Activated CD4-positive, alpha-beta T cell treated with anti-CD3 and anti-CD28 coated beads for 36 hours (primary cell): ENCODE measurements around the gene KRTAP20-4. TPM values are rescaled to one million over a fixed set of nuclear protein-coding genes. Genes with fewer than 3 reads are reported as not detected.

Experiments used
- ATAC-seq: fragments of 200-7000 bp; cut with Tn5 transposase; one replicate; pipeline ENCODE4 v1.10.0; 2021; ENCODE audit warnings: mild to moderate bottlenecking, moderate library complexity
- CTCF ChIA-PET: fragments of 350-600 bp; sonication (Branson Sonifier 250); formaldehyde crosslinking; loops from one replicate; lab custom pipeline; 2021; ENCODE audit warnings: antibody characterized with exemption; lab: Charles Lee
- POLR2A ChIA-PET: fragments of 350-600 bp; sonication (Branson Sonifier 250); formaldehyde crosslinking; loops from one replicate; lab custom pipeline; 2021; ENCODE audit warnings: antibody characterized with exemption, inconsistent platforms; lab: Charles Lee
- DNase-seq: peaks from one replicate; pipeline ENCODE4 v3.0.0-alpha.2; 2020
- H3K27ac Mint-ChIP-seq: one replicate; pipeline ENCODE4 v1.8.0; 2021; ENCODE audit warnings: mixed read lengths
- H3K27me3 Mint-ChIP-seq: one replicate; pipeline ENCODE4 v1.8.0; 2021; ENCODE audit warnings: mixed read lengths
- H3K36me3 Mint-ChIP-seq: one replicate; pipeline ENCODE4 v1.8.0; 2021; ENCODE audit warnings: low read depth, mixed read lengths
- H3K4me1 Mint-ChIP-seq: one replicate; pipeline ENCODE4 v1.8.0; 2021; ENCODE audit warnings: mixed read lengths
- H3K4me3 Mint-ChIP-seq: one replicate; pipeline ENCODE4 v1.8.0; 2021; ENCODE audit warnings: mild to moderate bottlenecking, moderate library complexity, mixed read lengths
- H3K9me3 Mint-ChIP-seq: one replicate; pipeline ENCODE4 v1.8.0; 2021; ENCODE audit warnings: low read depth, mixed read lengths
- intact Hi-C, 2 experiments: fragments of 100-400 bp; cut with DNase I in 1 of 2; cut with micrococcal nuclease in 1 of 2; formaldehyde crosslinking; loops; one replicate each; pipeline versions ENCODE4 v1.14.2 to v1.15.1; 2022 to 2024; cut with DNase I, micrococcal nuclease
- total RNA-seq, 2 experiments: library from RNA; stranded (reverse); gene quantifications; one replicate each; pipeline ENCODE4 v1.2.3, GENCODE V29; 2021

KRTAP20-4 gene
- total RNA-seq: not detected

DNA sequence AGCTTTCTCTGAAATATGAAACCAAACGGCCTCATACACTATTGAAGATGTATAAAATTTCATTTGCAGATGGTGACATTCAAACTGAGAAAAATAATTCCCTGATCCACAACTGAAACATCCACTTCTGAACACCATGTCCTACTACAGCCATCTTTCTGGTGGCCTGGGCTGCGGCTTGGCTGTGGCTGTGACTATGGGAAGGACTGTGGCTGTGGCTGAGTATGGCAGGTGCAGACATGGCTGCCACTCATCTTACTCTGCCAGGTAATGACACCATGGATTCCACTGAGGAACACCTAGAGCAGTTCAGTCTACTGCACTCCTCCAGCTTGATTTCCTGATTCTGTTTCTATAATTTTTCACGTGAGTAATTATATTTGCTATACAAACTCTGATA is at the start of gene KRTAP20-4:
Gene KRTAP20-4, plus strand, starts transcription at position 106 of the 400 bp plus-strand sequence.
- DNase-seq (no peak), ATAC-seq (no peak)
- intact Hi-C loops: no loop called here
- no peaks in the 10 kb centered on the region for H3K4me1 Mint-ChIP-seq
- no peaks in the 10 kb centered on the region for H3K9me3 Mint-ChIP-seq
- H3K27me3 Mint-ChIP-seq: no peaks in the 10 kb centered on the region
- ChIA-PET POLR2A (no interaction called here), CTCF (no interaction called here)
- H3K4me3 Mint-ChIP-seq: no peak within 1 kb of the TSS
- H3K27ac Mint-ChIP-seq: no peak within 1 kb of the TSS
- no peaks in the 10 kb centered on the region for H3K36me3 Mint-ChIP-seq

DNA sequence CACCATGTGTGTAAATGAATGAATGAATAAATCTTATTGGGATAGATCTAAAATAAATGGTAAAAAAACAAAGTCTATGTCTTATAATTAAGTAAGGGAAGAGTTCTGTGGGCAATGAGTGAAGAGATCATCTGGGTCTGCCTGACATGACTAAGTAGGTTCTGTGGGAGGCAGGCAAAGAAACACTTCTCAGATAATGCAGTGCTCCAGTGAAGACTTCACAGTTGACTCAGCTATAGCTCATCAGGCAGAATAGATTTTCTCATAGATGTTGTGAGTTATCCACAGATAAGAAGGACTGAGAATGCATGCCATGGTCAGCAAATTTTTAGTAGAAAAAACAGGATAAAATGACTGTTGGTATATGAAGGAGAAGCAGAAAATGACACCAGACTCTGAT is 42.7 kb upstream of the KRTAP20-4 start:
- ChIA-PET POLR2A (no interaction called here), CTCF (no interaction called here)
- Mint-ChIP-seq H3K36me3 (no peaks in the 10 kb centered on the region), H3K27me3 (peaks cover 2% of the 10 kb centered on the region), H3K4me1 (no peaks in the 10 kb centered on the region), H3K9me3 (no peaks in the 10 kb centered on the region), H3K27ac (no peak overlapping the region), H3K4me3 (no peak overlapping the region)
- no peak for DNase-seq
- no peak for ATAC-seq
- intact Hi-C loops: no loop called here

DNA sequence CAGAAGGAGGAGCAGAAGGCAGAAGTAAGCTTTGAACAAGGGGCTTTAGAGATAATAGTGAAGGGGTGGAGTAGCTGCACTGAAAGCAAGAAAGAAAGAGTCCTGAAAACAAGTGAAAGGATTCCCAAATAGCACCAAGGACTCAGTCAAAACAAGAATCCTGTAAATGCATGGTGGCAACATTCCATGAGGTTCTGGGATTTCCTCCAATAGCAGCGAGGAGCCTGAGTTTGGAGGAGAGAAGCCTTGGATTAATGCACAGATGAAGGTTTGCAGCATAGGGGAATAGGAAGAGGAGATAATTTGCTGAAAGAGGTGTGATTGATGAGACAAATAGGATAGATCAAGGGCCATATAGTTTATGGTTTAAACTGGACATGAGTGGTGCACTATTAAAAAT is 41.1 kb upstream of the KRTAP20-4 start:
- intact Hi-C loops: no loop called here
- H3K36me3 Mint-ChIP-seq: no peaks in the 10 kb centered on the region
- H3K9me3 Mint-ChIP-seq: no peaks in the 10 kb centered on the region
- no peak overlapping the region for H3K27ac Mint-ChIP-seq
- DNase-seq (no peak), ATAC-seq (no peak)
- peaks cover 2% of the 10 kb centered on the region for H3K27me3 Mint-ChIP-seq
- ChIA-PET POLR2A (no interaction called here), CTCF (no interaction called here)
- H3K4me1 Mint-ChIP-seq: no peaks in the 10 kb centered on the region
- no peak overlapping the region for H3K4me3 Mint-ChIP-seq

DNA sequence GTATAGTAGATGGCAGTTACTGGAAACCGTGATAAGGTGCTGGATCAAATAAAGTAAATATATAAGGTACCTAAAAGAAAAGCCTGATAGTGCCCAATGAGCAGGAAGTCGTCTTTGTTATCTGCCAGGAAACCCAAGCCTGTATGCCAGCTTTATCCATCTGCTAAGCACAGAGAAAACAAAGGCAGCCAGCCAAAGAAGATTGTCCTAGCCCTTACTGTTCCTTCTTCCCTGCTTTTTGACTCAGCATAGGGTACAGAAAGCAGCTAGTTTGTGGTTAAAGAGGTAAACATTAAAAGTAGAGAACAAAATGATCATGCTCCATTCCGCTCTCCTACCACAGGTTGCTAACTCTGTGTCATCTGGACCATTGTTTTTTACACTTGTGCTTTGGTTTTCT is 40.3 kb upstream of the KRTAP20-4 start:
- intact Hi-C loops: no loop called here
- POLR2A ChIA-PET: no interaction called here
- no peak overlapping the region for H3K27ac Mint-ChIP-seq
- ATAC-seq: no peak
- CTCF ChIA-PET: no interaction called here
- no peak overlapping the region for H3K4me3 Mint-ChIP-seq
- H3K9me3 Mint-ChIP-seq: no peaks in the 10 kb centered on the region
- DNase-seq: no peak
- H3K27me3 Mint-ChIP-seq: peaks cover 2% of the 10 kb centered on the region
- no peaks in the 10 kb centered on the region for H3K36me3 Mint-ChIP-seq
- no peaks in the 10 kb centered on the region for H3K4me1 Mint-ChIP-seq

DNA sequence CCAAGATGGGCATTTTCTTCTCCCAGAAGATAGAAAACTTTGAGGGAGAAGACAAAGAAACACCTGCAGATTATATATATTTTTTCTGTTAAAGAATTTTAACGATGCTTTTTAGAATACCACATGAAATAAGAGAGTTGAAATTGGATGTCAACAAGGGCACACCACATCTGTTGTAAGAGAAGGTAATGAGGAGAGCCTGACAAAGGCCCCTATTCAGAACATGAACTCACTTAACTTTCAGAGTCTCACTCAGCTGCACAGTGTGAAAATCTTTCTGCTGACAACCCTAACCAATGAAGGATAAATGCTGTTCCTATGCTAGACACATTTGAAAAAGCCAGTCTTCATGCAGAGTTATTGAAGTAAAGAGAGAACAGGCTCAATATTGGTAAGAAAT is 37.6 kb upstream of the KRTAP20-4 start:
- Mint-ChIP-seq H3K27ac (no peak overlapping the region), H3K9me3 (no peaks in the 10 kb centered on the region), H3K27me3 (no peaks in the 10 kb centered on the region), H3K4me3 (no peak overlapping the region), H3K36me3 (no peaks in the 10 kb centered on the region), H3K4me1 (no peaks in the 10 kb centered on the region)
- DNase-seq (no peak), ATAC-seq (no peak)
- ChIA-PET POLR2A (no interaction called here), CTCF (no interaction called here)
- intact Hi-C loops: no loop called here

DNA sequence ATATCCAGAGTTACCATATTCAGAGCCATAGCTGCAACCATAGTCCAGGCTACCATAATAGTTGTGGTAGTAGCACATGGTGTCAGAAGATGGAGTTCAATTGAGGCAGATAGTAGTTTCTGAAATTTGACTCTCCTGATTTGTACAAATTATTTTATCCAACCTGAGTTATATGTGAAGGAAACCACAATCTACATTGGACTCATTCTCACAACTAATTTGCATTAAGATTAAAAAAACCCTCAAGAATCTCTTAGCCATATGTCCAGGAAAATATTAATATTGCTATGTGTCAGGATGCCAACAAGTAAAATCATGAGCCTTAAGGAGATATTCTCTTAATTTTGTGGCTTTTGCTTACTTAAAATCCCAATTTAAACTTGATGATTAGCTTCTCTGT is 30.1 kb upstream of the KRTAP20-4 start, which contains the start of gene KRTAP22-2:
Gene KRTAP22-2, minus strand, starts transcription at position 101 of the 400 bp plus-strand sequence.
- H3K4me3 Mint-ChIP-seq: no peak within 1 kb of the TSS
- H3K27ac Mint-ChIP-seq: no peak within 1 kb of the TSS
- H3K27me3 Mint-ChIP-seq: no peaks in the 10 kb centered on the region
- no peaks in the 10 kb centered on the region for H3K9me3 Mint-ChIP-seq
- intact Hi-C loops: no loop called here
- DNase-seq: no peak
- CTCF ChIA-PET: no interaction called here
- H3K36me3 Mint-ChIP-seq: no peaks in the 10 kb centered on the region
- no peaks in the 10 kb centered on the region for H3K4me1 Mint-ChIP-seq
- POLR2A ChIA-PET: no interaction called here
- ATAC-seq: no peak

DNA sequence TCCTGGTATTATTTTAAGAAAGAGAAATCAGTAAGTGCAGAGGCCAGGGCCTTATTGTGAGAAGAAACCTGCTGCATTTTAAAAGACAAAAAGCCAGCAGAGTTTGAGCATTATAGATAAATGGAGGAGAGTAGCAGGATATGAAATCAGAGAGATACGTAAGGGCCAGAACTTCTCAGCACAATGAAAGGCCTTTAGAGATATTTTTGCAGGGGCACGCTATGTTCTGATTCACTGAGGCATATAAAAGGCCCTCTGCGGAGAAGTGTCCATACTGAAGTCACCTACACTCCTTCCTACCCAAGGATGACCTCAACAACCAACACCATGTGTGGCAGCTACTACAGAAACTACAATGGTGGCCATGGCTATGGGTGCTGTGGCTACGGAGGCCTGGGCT is 28.3 kb upstream of the KRTAP20-4 start, which contains the start of gene KRTAP6-3:
Gene KRTAP6-3, plus strand, starts transcription at position 301 of the 400 bp plus-strand sequence. Its CDS starts 6 bp downstream, at position 307.
- no peaks in the 10 kb centered on the region for H3K9me3 Mint-ChIP-seq
- ChIA-PET POLR2A (no interaction called here), CTCF (no interaction called here)
- H3K27ac Mint-ChIP-seq: no peak within 1 kb of the TSS
- intact Hi-C loops: no loop called here
- H3K4me3 Mint-ChIP-seq: no peak within 1 kb of the TSS
- DNase-seq (no peak), ATAC-seq (no peak)
- H3K36me3 Mint-ChIP-seq: no peaks in the 10 kb centered on the region
- no peaks in the 10 kb centered on the region for H3K27me3 Mint-ChIP-seq
- no peaks in the 10 kb centered on the region for H3K4me1 Mint-ChIP-seq

DNA sequence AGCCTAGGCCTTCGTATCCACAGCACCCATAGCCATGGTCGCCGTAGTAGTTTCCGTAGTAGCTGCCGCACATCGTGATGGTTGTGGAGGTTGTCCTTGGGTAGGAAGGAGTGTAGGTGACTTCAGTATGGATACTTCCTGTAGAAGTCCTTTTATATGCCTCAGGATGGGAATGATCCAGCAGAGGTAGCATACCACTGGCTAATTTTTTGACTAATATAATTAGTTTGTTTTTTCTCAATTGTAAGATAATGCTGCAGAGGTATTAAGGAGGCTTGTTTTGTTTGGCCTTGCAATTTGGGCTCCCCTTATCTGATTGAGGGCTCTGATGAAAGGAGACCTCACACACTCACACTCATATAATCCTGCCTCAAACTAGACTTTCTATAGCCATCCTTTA is 21.6 kb upstream of the KRTAP20-4 start, which contains the start of gene KRTAP6-2:
Gene KRTAP6-2, minus strand, starts transcription at position 101 of the 400 bp plus-strand sequence. Its CDS starts 28 bp downstream, at position 73.
- intact Hi-C loops: no loop called here
- H3K4me1 Mint-ChIP-seq: no peaks in the 10 kb centered on the region

DNA sequence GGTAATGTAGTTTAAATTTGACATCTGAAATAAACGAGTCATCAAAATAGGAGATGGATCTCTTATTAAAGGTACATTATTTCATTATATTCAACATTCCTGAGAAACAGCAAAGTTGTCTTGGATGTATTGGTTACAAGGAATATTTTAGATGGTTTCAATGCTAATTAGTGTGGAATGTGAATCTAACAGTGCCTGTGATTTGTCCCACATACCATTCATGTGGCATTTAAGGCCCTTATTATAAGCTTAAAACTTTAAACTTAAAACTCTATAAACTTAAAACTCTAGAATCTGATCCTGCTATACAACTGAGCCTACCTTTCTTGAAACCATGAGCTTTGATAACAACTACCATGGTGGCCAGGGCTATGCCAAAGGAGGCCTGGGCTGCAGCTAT is 19.6 kb upstream of the KRTAP20-4 start, which contains the start of gene KRTAP22-1:
Gene KRTAP22-1, plus strand, starts transcription at position 301 of the 400 bp plus-strand sequence.
- no peaks in the 10 kb centered on the region for H3K4me1 Mint-ChIP-seq
- ATAC-seq (no peak), DNase-seq (no peak)
- no peaks in the 10 kb centered on the region for H3K36me3 Mint-ChIP-seq
- peaks cover 2% of the 10 kb centered on the region for H3K27me3 Mint-ChIP-seq
- peaks cover 2% of the 10 kb centered on the region for H3K9me3 Mint-ChIP-seq
- ChIA-PET CTCF (no interaction called here), POLR2A (interaction anchor here (0.5 kb wide), 1 partner anchor 117 kb away, joined by 4 read pairs; the partner anchor contains the start of gene KRTAP21-3)
- H3K4me3 Mint-ChIP-seq: no peak within 1 kb of the TSS
- H3K27ac Mint-ChIP-seq: no peak within 1 kb of the TSS
- intact Hi-C loops: no loop called here

More for the DNA sequence above, 21.6 kb upstream of the KRTAP20-4 start, which contains the start of gene KRTAP6-2:
- ChIA-PET POLR2A (no interaction called here), CTCF (no interaction called here)
- peaks cover 2% of the 10 kb centered on the region for H3K27me3 Mint-ChIP-seq
- H3K9me3 Mint-ChIP-seq: peaks cover 2% of the 10 kb centered on the region
- no peak for ATAC-seq
- H3K27ac Mint-ChIP-seq: no peak within 1 kb of the TSS
- no peak within 1 kb of the TSS for H3K4me3 Mint-ChIP-seq
- no peaks in the 10 kb centered on the region for H3K36me3 Mint-ChIP-seq
- no peak for DNase-seq

DNA sequence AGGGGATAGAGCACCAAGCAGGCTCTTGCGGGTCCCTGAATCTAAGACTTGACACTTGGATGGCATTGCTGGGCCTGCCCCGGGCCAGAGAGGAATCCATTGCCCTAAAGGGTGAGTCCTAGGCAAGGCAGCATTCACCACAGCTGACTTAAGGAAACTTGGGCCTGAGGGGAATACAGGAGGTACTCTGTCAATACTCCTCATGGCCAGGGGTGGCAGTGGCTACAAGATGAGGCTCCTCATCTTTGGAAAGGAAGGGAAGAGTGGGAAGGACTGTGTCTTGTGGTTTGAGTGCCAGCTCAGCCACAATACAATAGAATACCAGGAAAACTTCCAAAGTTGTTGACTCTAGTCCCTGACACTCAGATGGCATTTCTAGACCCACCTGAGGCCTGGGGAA is 14.5 kb upstream of the KRTAP20-4 start:
- no peaks in the 10 kb centered on the region for H3K4me1 Mint-ChIP-seq
- intact Hi-C loops: no loop called here
- DNase-seq (no peak), ATAC-seq (no peak)
- peaks cover 2% of the 10 kb centered on the region for H3K9me3 Mint-ChIP-seq
- ChIA-PET CTCF (no interaction called here), POLR2A (no interaction called here)
- peaks cover 2% of the 10 kb centered on the region for H3K27me3 Mint-ChIP-seq
- no peak overlapping the region for H3K27ac Mint-ChIP-seq
- H3K4me3 Mint-ChIP-seq: no peak overlapping the region
- H3K36me3 Mint-ChIP-seq: no peaks in the 10 kb centered on the region

DNA sequence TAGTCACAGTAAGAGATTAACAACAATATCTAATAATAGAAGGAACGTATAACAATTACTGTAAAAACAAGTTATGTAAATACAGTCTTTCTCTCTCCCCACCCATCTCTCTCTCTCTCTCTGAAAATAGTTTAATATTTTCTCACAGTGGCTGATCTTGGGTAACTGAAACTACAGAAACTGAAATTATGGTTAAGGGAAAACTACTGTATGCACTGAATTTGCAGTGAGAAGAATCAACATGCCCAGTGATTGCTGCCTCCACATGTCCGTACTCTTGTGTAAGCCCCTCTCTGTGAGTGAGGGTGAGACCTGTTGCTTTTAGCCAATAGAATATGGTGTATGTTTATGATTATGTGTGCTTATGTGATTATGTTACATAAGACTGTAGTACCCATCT is 8.3 kb upstream of the KRTAP20-4 start:
- intact Hi-C loops: no loop called here
- Mint-ChIP-seq H3K4me3 (no peak overlapping the region), H3K36me3 (no peaks in the 10 kb centered on the region), H3K27me3 (no peaks in the 10 kb centered on the region), H3K27ac (no peak overlapping the region), H3K9me3 (no peaks in the 10 kb centered on the region), H3K4me1 (no peaks in the 10 kb centered on the region)
- ATAC-seq (no peak), DNase-seq (no peak)
- ChIA-PET POLR2A (no interaction called here), CTCF (no interaction called here)

DNA sequence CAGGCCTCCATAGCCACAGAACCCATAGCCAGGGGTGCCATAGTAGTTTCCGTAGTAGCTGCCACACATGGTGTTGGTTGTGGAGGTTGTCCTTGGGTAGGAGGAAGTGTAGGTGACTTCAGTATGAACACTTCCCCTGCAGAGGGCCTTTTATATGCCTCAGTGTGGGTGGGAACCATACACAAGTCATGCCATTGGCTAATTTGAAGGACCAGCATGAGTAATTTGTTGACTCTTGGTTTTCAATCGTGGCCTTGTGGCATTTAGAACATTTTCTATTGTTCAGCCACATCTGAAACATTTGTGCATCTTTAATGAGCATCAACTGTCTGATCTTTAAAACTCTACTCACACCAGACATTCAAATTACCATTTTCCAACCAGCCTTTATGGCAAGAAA is 6.6 kb upstream of the KRTAP20-4 start, which contains the start of gene KRTAP6-1:
Gene KRTAP6-1, minus strand, starts transcription at position 95 of the 400 bp plus-strand sequence. Its CDS starts 26 bp downstream, at position 69.
- Mint-ChIP-seq H3K9me3 (no peaks in the 10 kb centered on the region), H3K27me3 (no peaks in the 10 kb centered on the region), H3K4me3 (no peak within 1 kb of the TSS), H3K27ac (no peak within 1 kb of the TSS), H3K36me3 (no peaks in the 10 kb centered on the region), H3K4me1 (no peaks in the 10 kb centered on the region)
- ATAC-seq (no peak), DNase-seq (no peak)
- intact Hi-C loops: no loop called here
- ChIA-PET CTCF (interaction anchor here (1.0 kb wide), 1 partner anchor 8 kb away, joined by 3 read pairs; no protein-coding TSS in a partner anchor), POLR2A (no interaction called here)
